ENCODE data around the gene F7.
"Not testable (repeated sequence)": the region's sequence is repeated elsewhere in the genome, so short reads cannot be mapped to it uniquely, and the experiment has no call there.

F7 gene

DNA sequence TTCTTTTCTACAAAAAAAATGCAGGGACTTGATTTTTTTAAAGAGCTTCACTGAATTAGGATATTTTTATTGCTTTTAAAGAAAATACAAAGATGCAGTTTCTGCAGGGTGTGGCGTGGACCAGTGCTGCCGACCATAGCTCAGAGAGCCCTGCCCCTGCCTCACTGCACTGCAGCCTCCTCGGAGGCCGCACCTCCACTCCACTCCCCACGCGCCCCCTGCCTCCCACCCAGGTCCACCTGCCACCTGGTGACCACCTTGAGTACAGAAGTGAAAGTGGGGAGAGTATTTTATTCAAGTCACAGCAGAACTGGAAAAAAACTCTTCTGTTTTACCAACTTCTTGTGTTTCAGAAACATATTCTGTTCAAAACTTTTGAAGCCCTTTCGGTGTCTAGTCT, 7.9 kb upstream of the F7 start:
- TF ChIP-seq, protein P1, sequence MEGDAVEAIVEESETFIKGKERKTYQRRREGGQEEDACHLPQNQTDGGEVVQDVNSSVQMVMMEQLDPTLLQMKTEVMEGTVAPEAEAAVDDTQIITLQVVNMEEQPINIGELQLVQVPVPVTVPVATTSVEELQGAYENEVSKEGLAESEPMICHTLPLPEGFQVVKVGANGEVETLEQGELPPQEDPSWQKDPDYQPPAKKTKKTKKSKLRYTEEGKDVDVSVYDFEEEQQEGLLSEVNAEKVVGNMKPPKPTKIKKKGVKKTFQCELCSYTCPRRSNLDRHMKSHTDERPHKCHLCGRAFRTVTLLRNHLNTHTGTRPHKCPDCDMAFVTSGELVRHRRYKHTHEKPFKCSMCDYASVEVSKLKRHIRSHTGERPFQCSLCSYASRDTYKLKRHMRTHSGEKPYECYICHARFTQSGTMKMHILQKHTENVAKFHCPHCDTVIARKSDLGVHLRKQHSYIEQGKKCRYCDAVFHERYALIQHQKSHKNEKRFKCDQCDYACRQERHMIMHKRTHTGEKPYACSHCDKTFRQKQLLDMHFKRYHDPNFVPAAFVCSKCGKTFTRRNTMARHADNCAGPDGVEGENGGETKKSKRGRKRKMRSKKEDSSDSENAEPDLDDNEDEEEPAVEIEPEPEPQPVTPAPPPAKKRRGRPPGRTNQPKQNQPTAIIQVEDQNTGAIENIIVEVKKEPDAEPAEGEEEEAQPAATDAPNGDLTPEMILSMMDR (IDR thresholded peaks at IDR 0.05; ENCODE audit: low read depth, low read length) = no peak
- no peak for TF ChIP-seq EZH2phosphoT487 (IDR thresholded peaks at IDR 0.05; ENCODE audit: low read depth)
- H4K20me1 ChIP-seq (ENCODE audit: insufficient read depth, low read length) = no peaks in the 10 kb centered on the region
- H3K27ac ChIP-seq (ENCODE audit: low read length) = no peak overlapping the region
- H3K4me3 ChIP-seq (ENCODE audit: low read length) = no peak overlapping the region
- peaks cover 5% of the 10 kb centered on the region; the same call in 1 of the 2 replicates for H3K4me1 ChIP-seq (ENCODE audit: low read length)
- H3K9me3 ChIP-seq (ENCODE audit: insufficient read depth, low read length) = no peaks in the 10 kb centered on the region
- H3K27me3 ChIP-seq (ENCODE audit: low read depth, low read length) = peaks cover 1% of the 10 kb centered on the region; the same call in 1 of the 2 replicates
- H2AFZ ChIP-seq (ENCODE audit: low read depth, low read length) = no peak overlapping the region
- H3K9ac ChIP-seq (ENCODE audit: low read length) = no peak overlapping the region
- no peaks in the 10 kb centered on the region for H3K36me3 ChIP-seq (replicated peaks; ENCODE audit: low read depth, low read length)
- no peaks in the 10 kb centered on the region for H3K79me2 ChIP-seq (ENCODE audit: low read length)
- H3K4me2 ChIP-seq (ENCODE audit: low read length) = no peak overlapping the region

GRCh38 chr13:113098162-113098732, 7.3 kb upstream of the F7 start:
- Histone ChIP-seq H3K4me3 (ENCODE audit: low read length) (no peak overlapping the region), H3K9ac (ENCODE audit: low read length) (no peak overlapping the region), H4K20me1 (ENCODE audit: insufficient read depth, low read length) (no peaks in the 10 kb centered on the region; the same call in 1 of the 2 replicates), H3K27ac (ENCODE audit: low read length) (no peak overlapping the region), H3K9me3 (ENCODE audit: insufficient read depth, low read length) (no peaks in the 10 kb centered on the region), H3K79me2 (ENCODE audit: low read length) (no peaks in the 10 kb centered on the region), H3K4me1 (ENCODE audit: low read length) (peaks cover 5% of the 10 kb centered on the region; the same call in 1 of the 2 replicates), H3K4me2 (ENCODE audit: low read length) (no peak overlapping the region), H2AFZ (ENCODE audit: low read depth, low read length) (no peak overlapping the region), H3K36me3 (replicated peaks; ENCODE audit: low read depth, low read length) (no peaks in the 10 kb centered on the region), H3K27me3 (ENCODE audit: low read depth, low read length) (peaks cover 3% of the 10 kb centered on the region; the same call in 1 of the 2 replicates)
- no peak for TF ChIP-seq EZH2phosphoT487 (IDR thresholded peaks at IDR 0.05; ENCODE audit: low read depth)
- TF ChIP-seq, protein P1 (IDR thresholded peaks at IDR 0.05; ENCODE audit: low read depth, low read length) = no peak

- H3K79me2 ChIP-seq (ENCODE audit: low read length) = no peaks in the 10 kb centered on the region
- H3K4me2 ChIP-seq (ENCODE audit: low read length) = no peak overlapping the region
- no peaks in the 10 kb centered on the region for H3K9me3 ChIP-seq (ENCODE audit: insufficient read depth, low read length)
- no peak overlapping the region for H3K4me3 ChIP-seq (ENCODE audit: low read length)
- peaks cover 3% of the 10 kb centered on the region; the same call in 1 of the 2 replicates for H3K27me3 ChIP-seq (ENCODE audit: low read depth, low read length)
- H2AFZ ChIP-seq (ENCODE audit: low read depth, low read length) = no peak overlapping the region
- no peak overlapping the region for H3K9ac ChIP-seq (ENCODE audit: low read length)
- no peak overlapping the region for H3K27ac ChIP-seq (ENCODE audit: low read length)
- no peak for TF ChIP-seq EZH2phosphoT487 (IDR thresholded peaks at IDR 0.05; ENCODE audit: low read depth)
- TF ChIP-seq, protein P1 (IDR thresholded peaks at IDR 0.05; ENCODE audit: low read depth, low read length) = no peak
- no peaks in the 10 kb centered on the region for H3K36me3 ChIP-seq (replicated peaks; ENCODE audit: low read depth, low read length)
- peaks cover 5% of the 10 kb centered on the region; the same call in 1 of the 2 replicates for H3K4me1 ChIP-seq (ENCODE audit: low read length)
- no peaks in the 10 kb centered on the region; the same call in 1 of the 2 replicates for H4K20me1 ChIP-seq (ENCODE audit: insufficient read depth, low read length)
These were observed 6.4 kb upstream of the F7 start for GRCh38 chr13:113099142-113099541.

GRCh38 chr13:113102302-113102701, 3.3 kb upstream of the F7 start:
- not testable (repeated sequence) for H3K4me1 ChIP-seq (ENCODE audit: low read length); H3K27ac ChIP-seq (ENCODE audit: low read length); H2AFZ ChIP-seq (ENCODE audit: low read depth, low read length); H3K79me2 ChIP-seq (ENCODE audit: low read length); H3K9ac ChIP-seq (ENCODE audit: low read length); H3K36me3 ChIP-seq (replicated peaks; ENCODE audit: low read depth, low read length); H4K20me1 ChIP-seq (ENCODE audit: insufficient read depth, low read length); H3K27me3 ChIP-seq (ENCODE audit: low read depth, low read length); H3K4me2 ChIP-seq (ENCODE audit: low read length); H3K4me3 ChIP-seq (ENCODE audit: low read length); H3K9me3 ChIP-seq (ENCODE audit: insufficient read depth, low read length)
